ENCODE data around the gene NDUFAF4. TPM values are rescaled to one million over a fixed set of nuclear protein-coding genes. Genes with fewer than 3 reads are reported as not detected.

Gene NDUFAF4
- total and polyA plus RNA-seq, 2 donors (not counting 3 experiments of a cell fraction or from before 2014, with no cell fraction given), result 8.8 to 44.6 TPM

DNA sequence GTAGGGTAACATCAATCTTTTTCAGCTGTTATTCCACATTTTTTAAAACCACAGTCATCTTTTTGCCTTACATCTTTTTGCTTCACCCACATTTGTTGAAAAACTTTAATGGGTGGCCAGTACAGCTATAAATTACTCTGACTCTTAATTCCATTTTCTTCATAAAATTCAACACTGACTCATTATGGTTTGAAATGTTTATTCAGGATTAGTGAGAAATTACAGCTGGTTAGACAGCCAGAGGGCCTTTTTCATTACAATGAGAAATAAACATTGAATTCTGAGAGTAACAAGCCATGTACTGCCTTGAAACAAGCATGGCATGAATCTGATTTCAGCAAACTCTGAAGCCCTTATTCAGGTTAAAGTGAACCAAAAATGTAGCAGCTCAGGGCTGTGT lies 19.5 kb downstream of the NDUFAF4 start:
- Histone ChIP-seq H3K4me1 (ENCODE audit: control insufficient read depth, extremely low read depth, insufficient read depth, low read length) (no peaks in the 10 kb centered on the region), H3K79me2 (ENCODE audit: control insufficient read depth, insufficient read depth, low read length) (no peaks in the 10 kb centered on the region), H3K9me3 (replicated peaks; ENCODE audit: control insufficient read depth, insufficient read depth, low read length) (no peaks in the 10 kb centered on the region), H3K36me3 (ENCODE audit: control insufficient read depth in 2 of 2, extremely low read depth in 1 of 2, insufficient read depth in 2 of 2, low read length in 2 of 2) (no peaks in the 10 kb centered on the region), H3K27me3 (ENCODE audit: control insufficient read depth in 2 of 2, insufficient read depth in 2 of 2, low read length in 2 of 2) (peaks cover 0 to 3% of the 10 kb centered on the region in 2 experiments), H3K9ac (replicated peaks; ENCODE audit: extremely low read depth, insufficient read depth, low read length) (no peak overlapping the region), H3K9me1 (replicated peaks; ENCODE audit: control insufficient read depth, extremely low read depth, insufficient read depth, low read length) (no peaks in the 10 kb centered on the region), H4K20me1 (replicated peaks; ENCODE audit: control insufficient read depth, extremely low read depth, insufficient read depth, low read length) (no peaks in the 10 kb centered on the region), H2AFZ (ENCODE audit: low read depth, low read length) (no peak overlapping the region), H3K27ac (ENCODE audit: insufficient read depth, low read depth, low read length) (no peak overlapping the region), H3K4me3 (replicated peaks in 1 of 3; ENCODE audit: insufficient read depth in 1 of 3, low read depth in 1 of 3, low read length in 3 of 3) (no peak overlapping the region), H3K4me2 (ENCODE audit: insufficient read depth, low read length) (no peak overlapping the region)
- dilution Hi-C loops (cut with MboI; ENCODE audit: extremely low pct_ligation_motif_present, low sequenced_read_pairs) (no loop called here), intact Hi-C loops (cut with micrococcal nuclease) (no loop called here)
- DNase-seq (ENCODE audit: low read depth, low spot score), result no peak
- TF ChIP-seq POLR2A (IDR thresholded peaks at IDR 0.05; ENCODE audit: low read depth, low read length) (no peak), GATA2 (IDR thresholded peaks at IDR 0.05; ENCODE audit: insufficient read depth, insufficient read length, low read depth, low read length) (no peak), POLR2AphosphoS5 (IDR thresholded peaks at IDR 0.05; ENCODE audit: insufficient read depth, low read depth, low read length) (no peak), EZH2 (IDR thresholded peaks at IDR 0.05; ENCODE audit: borderline replicate concordance, low read depth, low read length, severe bottlenecking) (no peak), FOS (IDR thresholded peaks at IDR 0.05; ENCODE audit: borderline replicate concordance, insufficient read depth, low read length) (no peak)
- TF ChIP-seq, protein P1, sequence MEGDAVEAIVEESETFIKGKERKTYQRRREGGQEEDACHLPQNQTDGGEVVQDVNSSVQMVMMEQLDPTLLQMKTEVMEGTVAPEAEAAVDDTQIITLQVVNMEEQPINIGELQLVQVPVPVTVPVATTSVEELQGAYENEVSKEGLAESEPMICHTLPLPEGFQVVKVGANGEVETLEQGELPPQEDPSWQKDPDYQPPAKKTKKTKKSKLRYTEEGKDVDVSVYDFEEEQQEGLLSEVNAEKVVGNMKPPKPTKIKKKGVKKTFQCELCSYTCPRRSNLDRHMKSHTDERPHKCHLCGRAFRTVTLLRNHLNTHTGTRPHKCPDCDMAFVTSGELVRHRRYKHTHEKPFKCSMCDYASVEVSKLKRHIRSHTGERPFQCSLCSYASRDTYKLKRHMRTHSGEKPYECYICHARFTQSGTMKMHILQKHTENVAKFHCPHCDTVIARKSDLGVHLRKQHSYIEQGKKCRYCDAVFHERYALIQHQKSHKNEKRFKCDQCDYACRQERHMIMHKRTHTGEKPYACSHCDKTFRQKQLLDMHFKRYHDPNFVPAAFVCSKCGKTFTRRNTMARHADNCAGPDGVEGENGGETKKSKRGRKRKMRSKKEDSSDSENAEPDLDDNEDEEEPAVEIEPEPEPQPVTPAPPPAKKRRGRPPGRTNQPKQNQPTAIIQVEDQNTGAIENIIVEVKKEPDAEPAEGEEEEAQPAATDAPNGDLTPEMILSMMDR (IDR thresholded peaks at IDR 0.05; ENCODE audit: extremely low read depth in 1 of 2, insufficient read depth in 1 of 2, low read depth in 1 of 2, low read length in 2 of 2), result no peak
- TF ChIP-seq, protein P2, sequence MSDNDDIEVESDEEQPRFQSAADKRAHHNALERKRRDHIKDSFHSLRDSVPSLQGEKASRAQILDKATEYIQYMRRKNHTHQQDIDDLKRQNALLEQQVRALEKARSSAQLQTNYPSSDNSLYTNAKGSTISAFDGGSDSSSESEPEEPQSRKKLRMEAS (IDR thresholded peaks at IDR 0.05; ENCODE audit: insufficient read depth, insufficient read length), result no peak
- no TSS peak for BruUV-seq (replicated peaks)
- ChIA-PET CTCF (interaction anchor here (1.3 kb wide), 1 partner anchor 8 kb away, joined by 3 read pairs; no protein-coding TSS in a partner anchor), POLR2A (no interaction called here)
- FAIRE-seq, result no peak

Data from endothelial cell of umbilical vein (primary cell).